Endothelial cell (in vitro differentiated cells): ENCODE data around the gene PRR15L. TPM values are rescaled to one million over a fixed set of nuclear protein-coding genes. Genes with fewer than 3 reads are reported as not detected.

Experiments used
- DNase-seq: peaks from one replicate; pipeline ENCODE4 v3.0.0; 2021; ENCODE audit warnings: low spot score
- H3K27ac Mint-ChIP-seq: one replicate; pipeline ENCODE4 v1.8.0; 2021; ENCODE audit warnings: mixed read lengths, inconsistent platforms; ENCODE audit not compliant: unreplicated experiment
- H3K27me3 Mint-ChIP-seq: one replicate; pipeline ENCODE4 v1.8.0; 2021; ENCODE audit warnings: mild to moderate bottlenecking, moderate library complexity, mixed read lengths, inconsistent platforms; ENCODE audit not compliant: unreplicated experiment
- H3K36me3 Mint-ChIP-seq: one replicate; pipeline ENCODE4 v1.8.0; 2021; ENCODE audit warnings: mild to moderate bottlenecking, low read depth, mixed read lengths, inconsistent platforms; ENCODE audit not compliant: unreplicated experiment
- H3K4me1 Mint-ChIP-seq: one replicate; pipeline ENCODE4 v1.8.0; 2021; ENCODE audit warnings: mild to moderate bottlenecking, mixed read lengths, inconsistent platforms; ENCODE audit not compliant: unreplicated experiment
- H3K4me3 Mint-ChIP-seq: one replicate; pipeline ENCODE4 v1.8.0; 2021; ENCODE audit warnings: mild to moderate bottlenecking, mixed read lengths, inconsistent platforms; ENCODE audit not compliant: unreplicated experiment
- H3K9me3 Mint-ChIP-seq: one replicate; pipeline ENCODE4 v1.8.0; 2021; ENCODE audit warnings: mixed read lengths, inconsistent platforms; ENCODE audit not compliant: unreplicated experiment
- CTCF ChIP-seq: fragments of 200-600 bp; sonication (generic); IDR thresholded peaks from one replicate; pipeline ENCODE4 v1.5.0; 2021; ENCODE audit warnings: antibody characterized with exemption; ENCODE audit not compliant: unreplicated experiment
- total RNA-seq: library from RNA; stranded (reverse); fragmentation: NEBNext Ultra II Directional; extraction: Animal tissue kit (Norgen Biotek cat#: 25700); gene quantifications from one replicate; pipeline ENCODE4 v1.2.1, GENCODE V29; 2021; ENCODE audit not compliant: unreplicated experiment

Gene PRR15L
- total RNA-seq, 1 donor from 2014 or later = not detected

- peaks cover 22% of the 10 kb centered on the region for H3K4me1 Mint-ChIP-seq
- no peak overlapping the region for H3K4me3 Mint-ChIP-seq
- H3K36me3 Mint-ChIP-seq = peaks cover 4% of the 10 kb centered on the region
- H3K27me3 Mint-ChIP-seq = peaks cover 10% of the 10 kb centered on the region
- no peak for TF ChIP-seq CTCF
- H3K27ac Mint-ChIP-seq = no peak overlapping the region
- no peak for DNase-seq
- H3K9me3 Mint-ChIP-seq = no peaks in the 10 kb centered on the region
Observed at GRCh38 chr17:47945529-47946508, 11.9 kb downstream of the PRR15L start.

GRCh38 chr17:47945080-47945479, 12.6 kb downstream of the PRR15L start:
- no peak for TF ChIP-seq CTCF
- DNase-seq = no peak
- Mint-ChIP-seq H3K27me3 (peaks cover 14% of the 10 kb centered on the region), H3K9me3 (no peaks in the 10 kb centered on the region), H3K36me3 (peaks cover 4% of the 10 kb centered on the region), H3K4me3 (no peak overlapping the region), H3K4me1 (peaks cover 23% of the 10 kb centered on the region), H3K27ac (no peak overlapping the region)

GRCh38 chr17:47942568-47942967, 15.1 kb downstream of the PRR15L start:
- H3K36me3 Mint-ChIP-seq = peaks cover 4% of the 10 kb centered on the region
- peaks cover 11% of the 10 kb centered on the region for H3K27me3 Mint-ChIP-seq
- no peaks in the 10 kb centered on the region for H3K9me3 Mint-ChIP-seq
- no peak for DNase-seq
- H3K4me3 Mint-ChIP-seq = peak overlapping the region; percentile 89
- no peak for TF ChIP-seq CTCF
- H3K4me1 Mint-ChIP-seq = peaks cover 13% of the 10 kb centered on the region
- no peak overlapping the region for H3K27ac Mint-ChIP-seq

- H3K4me3 Mint-ChIP-seq = peak overlapping the region; percentile 89
- no peak overlapping the region for H3K27ac Mint-ChIP-seq
- H3K9me3 Mint-ChIP-seq = no peaks in the 10 kb centered on the region
- H3K27me3 Mint-ChIP-seq = peaks cover 11% of the 10 kb centered on the region
- H3K4me1 Mint-ChIP-seq = peaks cover 13% of the 10 kb centered on the region
- DNase-seq = no peak
- no peak for TF ChIP-seq CTCF
- H3K36me3 Mint-ChIP-seq = peaks cover 4% of the 10 kb centered on the region
Observed at GRCh38 chr17:47942096-47942510, 15.6 kb downstream of the PRR15L start.
